GM12878 (cell line): ENCODE measurements around the gene TSR1. TPM values are rescaled to one million over a fixed set of nuclear protein-coding genes. Genes with fewer than 3 reads are reported as not detected.

Source experiments
- BMI1 ChIP-seq: fragments of 450-650 bp; IDR thresholded peaks from 2 replicates; pipeline ENCODE4 v1.6.1; 2016; ENCODE audit warnings: mild to moderate bottlenecking, moderate library complexity, borderline replicate concordance
- CREM ChIP-seq: IDR thresholded peaks from 2 replicates; pipeline ENCODE4 v1.6.1; 2014; ENCODE audit warnings: antibody characterized with exemption, low read depth
- IRF4 ChIP-seq: IDR thresholded peaks from 2 replicates; pipeline ENCODE4 v1.6.1; 2011; ENCODE audit warnings: low read depth, low read length
- JUND ChIP-seq: IDR thresholded peaks from 2 replicates; pipeline ENCODE4 v1.6.1; 2012; ENCODE audit warnings: low read depth, mild to moderate bottlenecking, low read length, improper control_type of control experiment, moderate library complexity
- KDM1A ChIP-seq: fragments of 200-600 bp; sonication (generic); IDR thresholded peaks from 2 replicates; pipeline ENCODE4 v1.6.1; 2016; ENCODE audit warnings: borderline replicate concordance
- MTA2 ChIP-seq: fragments of 450-650 bp; IDR thresholded peaks from 2 replicates; pipeline ENCODE4 v1.6.1; 2016; ENCODE audit warnings: low read depth, mild to moderate bottlenecking, moderate library complexity
- NBN ChIP-seq: fragments of 450-650 bp; IDR thresholded peaks from 2 replicates; pipeline ENCODE4 v1.6.1; 2016
- NFYA ChIP-seq: IDR thresholded peaks from 2 replicates; pipeline ENCODE4 v1.6.1; 2011; ENCODE audit warnings: low read depth, mild to moderate bottlenecking, low read length, improper control_type of control experiment, borderline replicate concordance
- PAX5 ChIP-seq: IDR thresholded peaks from 2 replicates; pipeline ENCODE4 v1.6.1; 2011; ENCODE audit warnings: low read depth, low read length, borderline replicate concordance
- PAX8 ChIP-seq: fragments of 450-650 bp; IDR thresholded peaks from 2 replicates; pipeline ENCODE4 v1.6.1; 2017; ENCODE audit warnings: mild to moderate bottlenecking, moderate library complexity
- POU2F2 ChIP-seq: IDR thresholded peaks from 3 replicates; pipeline ENCODE4 v1.6.1; 2011; ENCODE audit warnings: low read depth, mild to moderate bottlenecking, low read length, borderline replicate concordance
- RUNX3 ChIP-seq: IDR thresholded peaks from 2 replicates; pipeline ENCODE4 v1.6.1; 2012; ENCODE audit warnings: low read length, inconsistent platforms
- SREBF2 ChIP-seq: IDR thresholded peaks from 2 replicates; pipeline ENCODE4 v1.6.1; 2012; ENCODE audit warnings: mild to moderate bottlenecking, low read length
- STAT1 ChIP-seq: fragments of 450-650 bp; conservative IDR thresholded peaks from 2 replicates; pipeline ENCODE4 v1.6.1; 2014; ENCODE audit warnings: antibody characterized with exemption, mild to moderate bottlenecking
- ZBTB40 ChIP-seq: fragments of 450-650 bp; IDR thresholded peaks from 2 replicates; pipeline ENCODE4 v1.6.1; 2016; ENCODE audit warnings: mild to moderate bottlenecking, moderate library complexity, borderline replicate concordance
- polyA plus RNA-seq, 11 experiments: library from polyadenylated mRNA; depleted of rRNA in 4 of 11; unstranded in 6 of 11; stranded (reverse) in 5 of 11; fragments of >200 nt; fragmentation: Nextera tagmentation in 4 of 11; fragmentation: Illumina TruSeq in 1 of 11; extraction: Ambion mirVana in 4 of 11; extraction: Trizol in 1 of 11; gene quantifications; 1 replicate in 1 of 11; 2 replicates in 10 of 11; pipeline versions ENCODE4 v1.2.1 to v1.2.3, GENCODE V29; 2011 to 2016; ENCODE audit warnings: inconsistent platforms in 2 of 11, missing spikeins in 2 of 11, low read depth in 1 of 11
- total RNA-seq, 4 experiments: library from RNA; depleted of rRNA in 3 of 4; stranded (reverse); fragments of >200 nt in 3 of 4; fragmentation: Illumina TruSeq in 1 of 4; extraction: Trizol in 1 of 4; gene quantifications; 2 replicates each; pipeline versions ENCODE4 v1.2.1 to v1.2.3, GENCODE V29; 2013 to 2021

TSR1 gene
- total and polyA plus RNA-seq, 10 of the 15 experiments (the other 5 are each of a cell fraction or from before 2014, with no cell fraction given) = 14.7 to 100 (median 46.9) TPM

GRCh38 chr17:2295575-2295974 lies 40.7 kb downstream of the TSR1 start (continued):
- TF ChIP-seq JUND = no peak
- TF ChIP-seq ZBTB40 = no peak
- TF ChIP-seq POU2F2 = peak; percentile 24; the same call in 1 of the 3 replicates
- TF ChIP-seq PAX5 = no peak
- TF ChIP-seq BMI1 = no peak
- no peak for TF ChIP-seq PAX8
- no peak for TF ChIP-seq KDM1A
- TF ChIP-seq CREM = no peak
- TF ChIP-seq NBN = no peak
- TF ChIP-seq IRF4 = 0 out of 2 replicates have a peak, but pooled peaks have one; percentile 33
- no peak for TF ChIP-seq MTA2
- peak; percentile 62 for TF ChIP-seq RUNX3
- no peak for TF ChIP-seq NFYA
- no peak for TF ChIP-seq SREBF2
- TF ChIP-seq STAT1 = no peak
